Measurements from ENCODE around the gene TGM2.

The TGM2 gene

GRCh38 chr20:38150335-38151170 is 14.5 kb downstream of the TGM2 start:
- Mint-ChIP-seq H3K9me3 (no peaks in the 10 kb centered on the region), H3K27ac (no peak overlapping the region), H3K4me1 (peaks cover 17% of the 10 kb centered on the region), H3K36me3 (no peaks in the 10 kb centered on the region), H3K4me3 (no peak overlapping the region)
- ATAC-seq, result no peak
- no peak for DNase-seq (ENCODE audit: low spot score in 2 of 2)

DNA sequence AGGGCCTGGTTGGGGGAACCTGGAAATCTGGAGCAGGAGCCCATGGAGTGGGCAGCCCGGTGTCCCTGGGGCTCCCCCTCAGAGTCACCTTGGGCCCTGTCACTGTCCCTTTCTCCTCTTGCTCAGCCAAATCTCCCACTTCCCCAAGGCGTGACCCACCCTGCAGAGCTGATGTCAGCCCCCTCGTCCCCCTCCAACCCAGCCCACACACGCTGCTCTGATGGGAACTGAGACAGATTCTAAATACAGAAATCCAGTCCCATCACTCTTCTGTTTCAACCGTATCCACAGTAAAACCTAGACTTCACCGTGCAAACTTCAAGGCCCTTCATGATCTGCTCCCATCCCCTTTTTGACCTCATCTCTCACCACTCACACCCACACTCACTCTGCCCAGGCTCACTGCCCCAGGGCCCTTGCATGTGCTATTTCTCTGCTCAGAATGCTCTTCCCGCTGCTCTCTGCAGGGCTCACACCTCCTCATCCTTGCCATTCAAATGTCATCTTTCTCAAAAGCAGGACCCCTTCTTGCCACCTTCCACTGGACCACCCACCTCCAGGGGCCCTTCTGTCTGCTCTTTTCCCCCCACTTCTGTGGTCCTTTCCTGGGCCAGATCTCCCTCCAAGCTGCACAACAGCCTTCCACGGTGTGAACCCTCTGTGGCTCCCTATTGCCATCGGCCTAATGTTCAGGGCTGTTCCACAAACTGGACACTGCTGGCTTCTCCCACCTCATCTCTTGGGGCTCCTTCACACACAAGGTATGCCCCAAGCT is 16.6 kb downstream of the TGM2 start:
- no peak overlapping the region for H3K27ac Mint-ChIP-seq
- H3K9me3 Mint-ChIP-seq, result no peaks in the 10 kb centered on the region
- H3K36me3 Mint-ChIP-seq, result no peaks in the 10 kb centered on the region

DNA sequence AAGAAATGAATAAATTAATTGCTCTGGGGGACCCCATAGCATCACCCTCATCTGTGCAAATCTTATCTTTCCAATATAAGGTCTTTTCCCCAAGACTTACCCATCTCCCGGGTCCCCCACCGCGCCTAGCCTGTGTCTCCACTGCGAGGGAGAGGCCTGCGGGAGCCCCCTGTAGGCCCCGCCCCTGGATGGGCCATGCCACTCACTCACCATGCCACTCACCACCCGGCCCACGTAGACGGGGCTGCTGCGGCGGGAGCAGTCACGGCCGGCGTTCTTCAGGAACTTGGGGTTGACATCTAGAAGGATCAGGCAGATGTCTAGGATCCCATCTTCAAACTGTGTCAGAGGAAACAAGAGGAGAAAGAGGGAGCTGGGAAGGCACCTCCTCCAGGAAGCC is 17.3 kb downstream of the TGM2 start:
- peaks cover 15% of the 10 kb centered on the region for H3K4me1 Mint-ChIP-seq
- no peaks in the 10 kb centered on the region for H3K36me3 Mint-ChIP-seq
- no peak overlapping the region for H3K4me3 Mint-ChIP-seq
- DNase-seq (ENCODE audit: low spot score in 2 of 2) (no peak), ATAC-seq (no peak)
- H3K9me3 Mint-ChIP-seq, result no peaks in the 10 kb centered on the region
- H3K27ac Mint-ChIP-seq, result no peak overlapping the region

More for the DNA sequence above, 16.6 kb downstream of the TGM2 start:
- H3K4me1 Mint-ChIP-seq, result peaks cover 17% of the 10 kb centered on the region
- DNase-seq (ENCODE audit: low spot score in 2 of 2), result no peak
- H3K4me3 Mint-ChIP-seq, result no peak overlapping the region
- no peak for ATAC-seq

GRCh38 chr20:38147163-38147562 is 17.9 kb downstream of the TGM2 start:
- Mint-ChIP-seq H3K4me3 (no peak overlapping the region), H3K27ac (no peak overlapping the region), H3K36me3 (no peaks in the 10 kb centered on the region), H3K4me1 (peaks cover 9% of the 10 kb centered on the region), H3K9me3 (no peaks in the 10 kb centered on the region)
- DNase-seq (ENCODE audit: low spot score in 2 of 2) (no peak), ATAC-seq (no peak)

GRCh38 chr20:38146628-38147027 is 18.4 kb downstream of the TGM2 start:
- Mint-ChIP-seq H3K9me3 (no peaks in the 10 kb centered on the region), H3K36me3 (no peaks in the 10 kb centered on the region), H3K4me1 (peaks cover 4% of the 10 kb centered on the region), H3K27ac (no peak overlapping the region), H3K4me3 (no peak overlapping the region)
- DNase-seq (ENCODE audit: low spot score in 2 of 2) (no peak), ATAC-seq (no peak)

DNA sequence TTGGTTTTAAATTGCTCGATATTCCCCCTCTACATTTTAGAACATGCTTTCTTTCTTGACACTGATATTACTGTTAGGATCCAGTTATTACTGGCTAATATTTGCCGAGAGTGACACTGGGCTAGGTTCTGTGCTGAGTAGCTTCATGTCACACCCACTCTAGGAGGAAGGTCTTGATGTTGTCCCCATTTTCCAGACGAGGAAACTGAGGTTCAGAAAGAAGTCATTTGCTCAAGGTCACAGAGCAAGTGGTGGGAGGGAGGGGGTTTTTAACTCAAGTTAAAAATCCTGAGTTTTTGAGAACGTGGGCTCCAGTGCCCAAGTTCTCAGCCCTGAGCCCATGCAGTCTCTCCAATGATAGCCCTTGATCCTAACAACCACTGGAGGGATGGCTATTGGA is 18.9 kb downstream of the TGM2 start:
- DNase-seq (ENCODE audit: low spot score in 2 of 2) (no peak), ATAC-seq (no peak)
- Mint-ChIP-seq H3K4me3 (no peak overlapping the region), H3K9me3 (no peaks in the 10 kb centered on the region), H3K27ac (no peak overlapping the region), H3K4me1 (no peaks in the 10 kb centered on the region), H3K36me3 (no peaks in the 10 kb centered on the region)

GRCh38 chr20:38145729-38146075 is 19.4 kb downstream of the TGM2 start:
- Mint-ChIP-seq H3K4me1 (no peaks in the 10 kb centered on the region), H3K27ac (no peak overlapping the region), H3K9me3 (no peaks in the 10 kb centered on the region), H3K4me3 (no peak overlapping the region), H3K36me3 (no peaks in the 10 kb centered on the region)
- DNase-seq (ENCODE audit: low spot score in 2 of 2), result no peak
- ATAC-seq, result no peak

- Mint-ChIP-seq H3K9me3 (no peaks in the 10 kb centered on the region), H3K4me1 (no peaks in the 10 kb centered on the region), H3K4me3 (no peak overlapping the region), H3K36me3 (no peaks in the 10 kb centered on the region), H3K27ac (no peak overlapping the region)
- DNase-seq (ENCODE audit: low spot score in 2 of 2), result no peak
- ATAC-seq, result no peak
These were observed 19.9 kb downstream of the TGM2 start for GRCh38 chr20:38144974-38145728.

DNA sequence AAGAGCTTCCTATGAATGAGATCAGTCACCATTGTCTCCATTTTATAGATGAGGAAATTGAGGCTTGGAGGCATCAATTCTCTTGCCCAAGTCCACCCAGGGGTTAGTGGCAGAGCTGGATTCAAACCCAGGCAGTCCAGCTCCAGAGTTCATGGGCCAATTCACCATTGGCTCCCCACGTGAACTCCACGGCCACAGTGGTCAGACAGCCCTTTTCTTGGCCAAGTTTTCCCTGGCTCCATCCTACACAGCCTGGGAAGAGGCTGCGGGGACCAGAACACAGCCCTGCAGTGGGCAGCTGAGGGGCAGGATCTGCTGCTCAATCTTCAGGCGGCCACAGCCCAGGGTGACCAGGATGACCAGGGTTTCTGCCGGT is 20.5 kb downstream of the TGM2 start:
- Mint-ChIP-seq H3K36me3 (no peaks in the 10 kb centered on the region), H3K4me1 (no peaks in the 10 kb centered on the region), H3K27ac (no peak overlapping the region), H3K4me3 (no peak overlapping the region), H3K9me3 (no peaks in the 10 kb centered on the region)
- ATAC-seq (no peak), DNase-seq (ENCODE audit: low spot score in 2 of 2) (no peak)

DNA sequence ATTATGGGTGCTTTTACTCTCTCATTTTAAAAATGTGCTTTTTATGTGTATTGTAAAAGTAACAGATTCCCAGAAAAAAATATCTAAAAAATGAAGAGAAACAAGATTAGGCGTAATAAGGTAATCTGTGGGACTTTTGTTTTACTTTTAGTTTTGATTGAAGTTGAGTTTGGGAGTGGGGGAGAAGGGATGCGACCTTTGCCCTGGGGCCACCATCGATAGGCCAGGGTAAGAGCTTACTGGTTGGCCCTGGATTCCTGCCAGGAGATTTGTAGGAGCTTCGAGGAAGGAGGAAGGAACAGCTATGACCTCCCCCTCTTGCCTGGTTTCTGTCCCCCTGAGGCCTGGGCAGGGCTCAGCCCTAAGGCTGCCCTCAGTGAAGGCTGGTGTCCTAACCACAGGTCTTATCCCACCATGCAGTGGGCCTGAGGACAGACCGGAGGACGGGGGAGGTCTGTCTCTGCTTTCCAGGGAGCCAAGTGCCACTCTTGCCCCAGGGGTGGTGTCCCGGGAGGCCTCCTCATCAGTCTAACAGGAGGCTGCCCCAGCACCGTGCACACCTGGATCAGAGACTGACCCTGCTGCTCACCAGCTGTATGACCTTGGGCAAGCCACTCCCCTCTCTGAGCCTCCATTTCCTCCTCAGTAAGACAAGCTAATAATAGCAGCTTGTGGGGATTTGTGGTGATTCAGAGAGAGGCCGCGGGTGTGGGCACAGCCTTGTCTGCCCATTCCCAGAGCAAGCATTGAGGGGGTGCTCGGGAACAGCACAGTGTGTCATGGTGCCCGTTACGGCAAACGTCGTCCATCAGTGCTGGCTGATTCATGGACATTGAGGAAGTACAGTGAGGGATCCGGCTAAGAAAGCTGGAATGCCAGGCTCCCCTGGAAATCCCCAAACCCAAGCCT is 21.2 kb downstream of the TGM2 start:
- H3K4me1 Mint-ChIP-seq, result no peaks in the 10 kb centered on the region
- H3K27ac Mint-ChIP-seq, result no peak overlapping the region
- H3K36me3 Mint-ChIP-seq, result no peaks in the 10 kb centered on the region
- no peak overlapping the region for H3K4me3 Mint-ChIP-seq
- H3K9me3 Mint-ChIP-seq, result no peaks in the 10 kb centered on the region
- DNase-seq (ENCODE audit: low spot score in 2 of 2) (no peak), ATAC-seq (no peak)

DNA sequence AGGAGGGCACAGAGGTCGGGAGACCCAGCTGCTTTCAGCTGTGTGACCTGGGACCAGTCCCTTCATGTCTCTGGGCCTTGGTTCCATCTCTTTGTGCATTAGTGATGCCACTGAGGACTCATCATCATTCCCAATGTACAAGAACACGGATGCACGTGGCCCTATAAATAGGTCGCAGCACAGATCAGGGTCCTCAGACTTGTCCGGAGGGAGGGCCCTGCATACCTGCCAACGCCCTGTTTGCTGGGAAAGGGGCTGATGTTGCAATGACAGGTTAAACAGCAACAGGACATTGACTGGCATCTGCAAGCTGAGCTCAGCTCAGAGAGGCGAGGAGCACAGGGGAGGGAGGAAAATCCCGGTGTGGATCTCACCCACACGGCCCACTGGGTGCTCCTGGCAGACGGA is 21.8 kb downstream of the TGM2 start:
- ATAC-seq (no peak), DNase-seq (ENCODE audit: low spot score in 2 of 2) (no peak)
- H3K27ac Mint-ChIP-seq, result no peak overlapping the region
- no peak overlapping the region for H3K4me3 Mint-ChIP-seq
- no peaks in the 10 kb centered on the region for H3K36me3 Mint-ChIP-seq
- no peaks in the 10 kb centered on the region for H3K4me1 Mint-ChIP-seq
- no peaks in the 10 kb centered on the region for H3K9me3 Mint-ChIP-seq

GRCh38 chr20:38141889-38142494 is 23.1 kb downstream of the TGM2 start:
- Mint-ChIP-seq H3K9me3 (no peaks in the 10 kb centered on the region), H3K27ac (peak overlapping the region; percentile 5)
- ATAC-seq, result no peak

DNA sequence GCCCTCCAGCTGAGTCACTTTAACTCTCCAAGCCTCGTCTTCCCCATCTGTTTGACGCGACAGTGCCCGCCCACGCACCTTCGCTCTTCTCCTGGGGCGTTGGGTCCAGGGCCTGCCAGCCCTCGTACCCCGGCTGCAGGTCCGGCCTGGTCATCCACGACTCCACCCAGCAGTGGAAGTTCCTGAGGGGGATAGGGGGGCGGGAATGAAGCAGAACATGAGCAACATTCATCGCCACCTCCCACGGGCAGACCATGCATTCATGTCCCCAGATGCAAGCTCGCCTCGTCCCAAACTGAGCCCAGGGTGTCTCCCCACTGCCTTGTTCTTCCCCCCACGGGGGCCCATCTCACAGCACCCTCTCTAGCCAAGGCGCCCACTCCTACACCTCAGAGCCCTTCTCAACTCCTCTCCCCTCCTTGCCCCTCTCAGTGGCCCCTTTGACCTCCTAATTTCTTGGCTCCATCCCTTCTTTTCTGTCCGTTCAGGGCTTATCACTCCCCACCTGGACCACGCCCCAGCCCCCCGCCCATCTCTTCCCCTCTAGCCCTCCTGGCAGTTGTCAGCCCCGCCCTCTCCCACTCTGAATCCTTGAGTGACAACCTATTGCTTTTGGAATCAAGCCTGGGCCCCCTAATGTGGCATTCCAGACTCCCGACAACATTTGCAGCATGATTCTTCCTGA is 23.7 kb downstream of the TGM2 start:
- no peaks in the 10 kb centered on the region for H3K4me1 Mint-ChIP-seq
- H3K9me3 Mint-ChIP-seq, result no peaks in the 10 kb centered on the region
- no peaks in the 10 kb centered on the region for H3K36me3 Mint-ChIP-seq
- H3K4me3 Mint-ChIP-seq, result no peak overlapping the region
- no peak for DNase-seq (ENCODE audit: low spot score in 2 of 2)
- ATAC-seq, result no peak
- peak overlapping the region; percentile 5 for H3K27ac Mint-ChIP-seq

More at GRCh38 chr20:38141889-38142494, 23.1 kb downstream of the TGM2 start:
- Mint-ChIP-seq H3K4me3 (no peak overlapping the region), H3K36me3 (no peaks in the 10 kb centered on the region), H3K4me1 (no peaks in the 10 kb centered on the region)
- no peak for DNase-seq (ENCODE audit: low spot score in 2 of 2)
